GM18861 (cell line): ENCODE measurements around the gene TPI1.

Source experiments
- ATAC-seq: cut with Tn5 transposase; IDR thresholded peaks from one replicate; pipeline ENCODE4 v1.9.1; 2021; ENCODE audit not compliant: unreplicated experiment

Gene TPI1

GRCh38 chr12:6867413-6868210, at the start of gene TPI1:
TSS of gene TPI1 (plus strand) at chr12:6867531. CDS start at chr12:6867567, 36 bp downstream.
- peak; percentile 40 for ATAC-seq

DNA sequence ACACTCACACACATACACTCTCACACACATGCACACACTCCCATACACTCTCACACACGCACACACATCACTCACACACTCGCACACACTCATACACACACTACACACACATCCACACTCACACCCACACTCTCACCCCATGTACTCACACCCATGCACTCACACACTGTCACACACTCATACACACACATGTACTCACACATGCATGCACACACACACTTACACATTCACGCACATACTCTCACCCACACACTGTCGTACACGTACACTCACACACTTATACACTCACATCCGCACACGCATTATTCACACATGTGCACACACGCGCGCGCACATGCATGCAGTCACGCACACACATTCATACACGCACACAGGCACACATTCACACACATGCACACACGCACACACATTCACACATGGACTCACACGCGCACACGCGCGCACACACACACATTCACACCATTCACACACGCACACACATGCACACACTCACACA, 49.6 kb upstream of the TPI1 start:
- ATAC-seq, result no peak

DNA sequence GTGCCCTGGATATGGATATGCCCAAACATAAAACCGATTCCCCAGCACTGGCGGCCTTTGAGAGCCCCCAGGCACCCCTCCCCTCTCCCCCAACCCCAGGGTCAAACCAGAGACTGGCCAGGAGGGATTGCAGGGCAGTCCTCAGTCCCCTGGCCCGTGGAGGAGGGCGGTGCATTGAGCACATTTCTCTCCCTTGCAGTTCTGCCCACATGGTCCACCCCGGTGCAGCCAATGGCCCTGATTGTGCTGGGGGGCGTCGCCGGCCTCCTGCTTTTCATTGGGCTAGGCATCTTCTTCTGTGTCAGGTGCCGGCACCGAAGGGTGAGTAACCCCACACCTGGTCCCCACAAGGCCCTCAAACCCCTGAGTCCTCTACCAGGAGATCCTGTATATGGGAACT, 49.1 kb upstream of the TPI1 start:
- ATAC-seq, result no peak

DNA sequence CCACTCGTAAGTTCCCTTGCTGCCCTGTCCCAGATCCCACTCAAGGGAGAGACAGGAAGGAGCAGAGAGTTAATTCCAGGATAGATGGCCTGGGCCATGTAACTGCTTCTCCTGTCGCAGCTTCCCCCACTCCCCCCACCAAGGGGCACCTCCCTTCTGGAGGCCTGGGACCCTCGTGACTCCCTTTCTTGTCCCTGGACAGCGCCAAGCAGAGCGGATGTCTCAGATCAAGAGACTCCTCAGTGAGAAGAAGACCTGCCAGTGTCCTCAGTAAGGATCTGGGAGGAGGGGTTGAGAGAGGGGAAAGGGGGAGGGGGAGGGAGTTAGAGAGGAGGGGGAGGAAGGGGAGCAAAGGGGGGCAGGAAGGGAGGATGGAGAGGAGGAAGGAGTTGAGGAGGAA, 48.7 kb upstream of the TPI1 start:
- ATAC-seq, result no peak

DNA sequence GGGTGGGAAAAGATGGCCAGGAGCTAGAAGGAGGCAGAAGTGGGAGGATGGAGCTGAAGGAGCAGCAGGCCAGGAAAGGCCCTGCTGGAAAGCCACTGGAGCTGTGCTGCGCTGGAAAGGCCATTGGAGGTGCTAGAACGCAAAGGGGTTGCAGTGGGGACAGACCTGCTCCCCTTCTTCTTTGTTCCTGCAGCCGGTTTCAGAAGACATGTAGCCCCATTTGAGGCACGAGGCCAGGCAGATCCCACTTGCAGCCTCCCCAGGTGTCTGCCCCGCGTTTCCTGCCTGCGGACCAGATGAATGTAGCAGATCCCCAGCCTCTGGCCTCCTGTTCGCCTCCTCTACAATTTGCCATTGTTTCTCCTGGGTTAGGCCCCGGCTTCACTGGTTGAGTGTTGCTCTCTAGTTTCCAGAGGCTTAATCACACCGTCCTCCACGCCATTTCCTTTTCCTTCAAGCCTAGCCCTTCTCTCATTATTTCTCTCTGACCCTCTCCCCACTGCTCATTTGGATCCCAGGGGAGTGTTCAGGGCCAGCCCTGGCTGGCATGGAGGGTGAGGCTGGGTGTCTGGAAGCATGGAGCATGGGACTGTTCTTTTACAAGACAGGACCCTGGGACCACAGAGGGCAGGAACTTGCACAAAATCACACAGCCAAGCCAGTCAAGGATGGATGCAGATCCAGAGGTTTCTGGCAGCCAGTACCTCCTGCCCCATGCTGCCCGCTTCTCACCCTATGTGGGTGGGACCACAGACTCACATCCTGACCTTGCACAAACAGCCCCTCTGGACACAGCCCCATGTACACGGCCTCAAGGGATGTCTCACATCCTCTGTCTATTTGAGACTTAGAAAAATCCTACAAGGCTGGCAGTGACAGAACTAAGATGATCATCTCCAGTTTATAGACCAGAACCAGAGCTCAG, 48.0 kb upstream of the TPI1 start:
- ATAC-seq, result no peak

DNA sequence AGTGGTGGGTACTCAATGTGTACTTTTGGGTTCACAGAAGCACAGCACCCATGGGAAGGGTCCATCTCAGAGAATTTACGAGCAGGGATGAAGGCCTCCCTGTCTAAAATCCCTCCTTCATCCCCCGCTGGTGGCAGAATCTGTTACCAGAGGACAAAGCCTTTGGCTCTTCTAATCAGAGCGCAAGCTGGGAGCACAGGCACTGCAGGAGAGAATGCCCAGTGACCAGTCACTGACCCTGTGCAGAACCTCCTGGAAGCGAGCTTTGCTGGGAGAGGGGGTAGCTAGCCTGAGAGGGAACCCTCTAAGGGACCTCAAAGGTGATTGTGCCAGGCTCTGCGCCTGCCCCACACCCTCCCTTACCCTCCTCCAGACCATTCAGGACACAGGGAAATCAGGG, 47.2 kb upstream of the TPI1 start:
- ATAC-seq, result no peak

DNA sequence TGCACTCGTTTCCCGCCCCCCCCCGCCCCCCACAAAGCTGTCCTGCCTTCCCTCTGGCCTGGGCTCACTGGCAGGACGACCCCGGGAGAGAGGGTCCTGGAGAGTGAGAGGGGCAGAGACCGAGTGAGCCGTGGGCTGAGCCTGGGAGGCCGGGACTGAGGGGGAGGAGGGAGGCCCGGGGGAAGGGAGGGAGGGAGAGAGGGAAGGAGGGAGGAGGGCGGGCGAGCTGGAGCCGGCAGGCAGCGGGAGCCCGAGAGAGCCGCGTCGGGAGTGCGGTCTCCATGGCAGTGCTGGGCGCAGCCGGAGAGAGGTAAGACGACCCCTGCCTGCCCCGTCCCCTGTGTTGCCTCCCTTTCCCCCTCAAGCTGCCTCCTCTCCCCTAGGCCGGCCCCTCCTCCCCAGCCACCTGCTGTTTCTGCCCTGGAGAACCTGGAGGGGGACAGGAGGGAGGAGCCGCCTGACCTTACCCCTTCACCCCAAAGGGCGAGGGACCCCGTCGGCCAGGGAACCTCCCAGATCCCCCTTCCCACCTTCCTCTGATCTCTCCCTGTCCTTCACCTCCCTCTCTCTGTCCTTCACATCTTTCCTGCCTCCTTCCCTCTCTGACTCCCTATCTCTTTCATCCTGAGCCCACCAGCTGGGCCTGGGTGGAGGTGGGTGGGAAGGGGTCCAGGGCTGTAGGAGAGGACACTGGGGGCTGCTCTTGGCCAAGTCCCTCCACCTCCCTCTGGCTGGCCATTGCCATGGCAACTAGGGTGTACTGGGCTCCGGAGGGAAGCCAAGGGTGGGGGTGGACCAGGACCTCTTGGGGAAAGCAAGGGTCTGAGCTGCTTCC, 45.5 kb upstream of the TPI1 start, which contains the start of gene GPR162:
GPR162 (plus strand) TSS at position 231 of the 835 bp plus-strand sequence. CDS start 2,078 bp downstream, outside the sequence.
- ATAC-seq, result no peak

DNA sequence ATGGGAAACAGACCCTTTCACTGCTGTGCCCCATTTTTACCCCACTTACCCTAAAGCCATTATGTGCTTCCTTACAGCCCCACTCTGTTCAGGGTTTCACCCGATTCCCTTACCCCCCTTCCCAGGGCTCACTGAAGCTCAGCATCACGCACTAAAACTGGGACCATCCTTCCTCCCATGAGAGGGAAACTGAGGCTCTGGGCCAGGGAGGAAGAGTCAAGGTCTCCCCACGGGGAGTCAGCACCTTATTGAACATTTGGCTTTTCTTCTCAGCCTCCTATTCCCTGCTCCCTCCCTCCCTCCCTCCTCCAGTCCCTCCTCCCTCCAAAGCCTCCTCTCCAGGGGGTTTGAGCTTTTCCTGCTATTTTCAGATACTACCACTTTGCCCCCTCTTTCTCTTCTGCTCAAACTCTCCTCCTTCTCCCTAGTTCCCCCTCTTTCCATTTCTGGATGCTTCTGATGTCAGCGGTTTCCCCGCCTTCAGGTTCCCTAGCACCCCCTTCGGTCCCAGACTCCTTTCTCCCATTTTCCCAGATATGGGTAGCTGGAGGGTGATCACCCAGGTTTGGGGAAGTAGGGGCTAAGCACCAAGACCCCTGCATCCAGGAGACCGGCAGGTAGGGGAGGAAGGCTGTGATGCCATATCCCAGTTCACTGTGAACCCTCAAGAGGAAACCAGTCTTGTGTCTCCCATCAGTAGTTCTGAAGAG, 44.8 kb upstream of the TPI1 start:
- ATAC-seq, result no peak

DNA sequence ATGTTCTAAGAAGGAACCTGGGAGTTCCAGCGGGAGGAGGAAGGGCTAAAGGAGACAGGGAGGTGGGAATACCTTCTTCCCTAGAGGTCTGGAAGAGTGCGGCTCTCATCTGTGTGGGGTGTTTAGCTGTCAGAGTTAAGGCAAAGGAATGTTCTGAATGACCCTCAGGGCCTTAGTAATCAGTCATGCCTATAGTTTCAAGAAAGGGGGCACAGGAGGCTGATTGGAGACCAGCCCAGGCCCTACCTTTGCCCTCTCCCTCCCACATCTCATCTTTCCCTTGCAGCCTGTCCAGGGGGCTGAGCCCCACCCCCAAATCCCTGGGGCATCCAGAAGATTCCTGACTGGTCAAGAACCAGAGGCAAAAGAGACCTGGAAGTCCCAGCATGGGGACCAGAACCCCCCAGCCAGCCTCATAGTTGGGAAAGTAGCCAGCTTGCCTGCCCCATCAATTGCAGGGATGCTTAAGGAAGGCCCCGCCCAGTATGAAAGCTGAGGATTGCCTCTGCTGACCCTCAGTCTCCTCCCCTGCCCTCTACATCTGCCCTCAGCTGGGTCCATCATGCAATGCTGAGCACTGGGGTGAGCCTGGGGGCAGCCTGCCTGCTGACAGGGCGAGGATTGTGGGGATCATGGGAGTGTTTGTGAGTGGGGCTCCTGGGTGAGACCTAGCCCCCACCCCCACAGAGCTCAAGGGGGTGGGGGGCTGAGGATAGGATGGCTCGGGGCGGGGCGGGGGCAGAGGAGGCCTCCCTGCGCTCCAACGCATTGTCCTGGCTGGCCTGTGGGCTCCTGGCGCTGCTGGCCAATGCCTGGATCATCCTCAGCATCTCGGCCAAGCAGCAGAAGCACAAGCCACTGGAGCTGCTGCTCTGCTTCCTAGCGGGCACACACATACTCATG, 43.9 kb upstream of the TPI1 start:
- no peak for ATAC-seq

- no peak for ATAC-seq
Observed at GRCh38 chr12:6824085-6824775, 43.1 kb upstream of the TPI1 start.

GRCh38 chr12:6824901-6825381, 42.4 kb upstream of the TPI1 start:
- ATAC-seq, result no peak

GRCh38 chr12:6825398-6826124, 41.8 kb upstream of the TPI1 start:
- ATAC-seq, result no peak

DNA sequence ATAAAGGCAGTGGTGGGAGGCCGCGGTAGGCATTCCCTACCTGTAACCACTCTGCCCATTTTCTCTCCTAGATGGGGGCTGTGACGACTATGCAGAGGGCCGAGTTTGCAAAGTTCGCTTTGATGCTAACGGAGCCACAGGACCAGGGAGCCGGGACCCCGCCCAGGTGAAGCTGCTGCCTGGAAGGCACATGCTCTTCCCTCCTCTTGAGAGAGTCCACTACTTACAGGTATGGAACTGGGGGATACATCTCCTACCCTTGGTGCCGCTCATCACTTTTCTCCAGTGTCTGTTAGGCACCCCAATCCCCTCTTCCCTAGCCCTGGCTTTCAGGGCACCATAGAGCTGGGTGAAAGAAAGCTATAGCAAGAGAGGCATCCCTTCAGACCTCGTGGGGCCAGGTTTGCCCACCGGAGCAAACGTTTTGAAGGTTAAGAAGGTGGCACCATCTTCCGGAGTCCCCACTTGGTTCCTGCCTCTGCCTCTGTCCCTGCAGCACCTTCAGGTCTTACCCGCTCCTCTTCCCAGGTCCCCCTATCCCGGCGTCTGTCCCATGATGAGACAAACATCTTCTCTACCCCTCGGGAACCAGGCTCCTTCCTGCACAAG, 41.1 kb upstream of the TPI1 start:
- no peak for ATAC-seq

GRCh38 chr12:6826734-6827436, 40.4 kb upstream of the TPI1 start:
- ATAC-seq, result no peak

DNA sequence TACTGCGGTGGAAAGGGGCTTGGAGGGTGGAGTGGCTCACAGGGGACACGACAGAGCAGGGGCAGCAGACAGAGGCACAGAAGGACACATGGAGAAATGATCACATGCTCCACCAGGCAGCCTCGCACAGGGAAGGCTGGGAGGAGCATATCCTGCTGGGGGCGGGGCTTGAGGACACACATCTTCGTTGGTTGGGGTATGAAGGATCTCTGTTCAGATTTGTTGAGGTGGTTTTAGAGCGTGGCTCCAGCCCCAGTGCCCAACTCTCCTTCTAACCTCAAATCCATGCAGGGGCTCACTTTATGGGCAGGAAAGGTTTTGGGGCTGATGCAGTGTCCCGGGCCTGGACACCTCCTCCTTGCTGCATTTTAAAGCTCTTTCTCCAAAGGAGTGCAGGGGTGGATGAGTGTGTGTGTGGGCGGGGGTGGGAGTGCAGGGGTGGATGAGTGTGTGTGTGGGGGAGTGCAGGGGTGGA, 39.9 kb upstream of the TPI1 start:
- ATAC-seq, result no peak

GRCh38 chr12:6827982-6828780, 39.1 kb upstream of the TPI1 start, which contains the start of gene P3H3:
TSS of gene P3H3 (plus strand) at chr12:6828407. CDS start at chr12:6828441, 34 bp downstream.
- ATAC-seq, result no peak
